Measurements from ENCODE around the gene DNAJC5.

GRCh38 chr20:63959699-63960075 lies 64.8 kb downstream of the DNAJC5 start:
- TF ChIP-seq, protein P1, sequence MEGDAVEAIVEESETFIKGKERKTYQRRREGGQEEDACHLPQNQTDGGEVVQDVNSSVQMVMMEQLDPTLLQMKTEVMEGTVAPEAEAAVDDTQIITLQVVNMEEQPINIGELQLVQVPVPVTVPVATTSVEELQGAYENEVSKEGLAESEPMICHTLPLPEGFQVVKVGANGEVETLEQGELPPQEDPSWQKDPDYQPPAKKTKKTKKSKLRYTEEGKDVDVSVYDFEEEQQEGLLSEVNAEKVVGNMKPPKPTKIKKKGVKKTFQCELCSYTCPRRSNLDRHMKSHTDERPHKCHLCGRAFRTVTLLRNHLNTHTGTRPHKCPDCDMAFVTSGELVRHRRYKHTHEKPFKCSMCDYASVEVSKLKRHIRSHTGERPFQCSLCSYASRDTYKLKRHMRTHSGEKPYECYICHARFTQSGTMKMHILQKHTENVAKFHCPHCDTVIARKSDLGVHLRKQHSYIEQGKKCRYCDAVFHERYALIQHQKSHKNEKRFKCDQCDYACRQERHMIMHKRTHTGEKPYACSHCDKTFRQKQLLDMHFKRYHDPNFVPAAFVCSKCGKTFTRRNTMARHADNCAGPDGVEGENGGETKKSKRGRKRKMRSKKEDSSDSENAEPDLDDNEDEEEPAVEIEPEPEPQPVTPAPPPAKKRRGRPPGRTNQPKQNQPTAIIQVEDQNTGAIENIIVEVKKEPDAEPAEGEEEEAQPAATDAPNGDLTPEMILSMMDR (IDR thresholded peaks at IDR 0.05) = no peak
- no peak for TF ChIP-seq EZH2 (IDR thresholded peaks at IDR 0.05; ENCODE audit: borderline replicate concordance, insufficient read depth, low read depth, low read length, poor library complexity, severe bottlenecking)

All from B cell (primary cell).